Activated naive CD8-positive, alpha-beta T cell treated with anti-CD3 and anti-CD28 coated beads, Interleukin-2, amount 50 U/mL, for 16 hours (primary cell): ENCODE data around the gene CACNG4.

ENCODE experiments used
- DNase-seq: peaks from one replicate; pipeline ENCODE4 v3.0.0-alpha.2; 2020; ENCODE audit warnings: low read depth, low spot score

CACNG4 gene

DNA sequence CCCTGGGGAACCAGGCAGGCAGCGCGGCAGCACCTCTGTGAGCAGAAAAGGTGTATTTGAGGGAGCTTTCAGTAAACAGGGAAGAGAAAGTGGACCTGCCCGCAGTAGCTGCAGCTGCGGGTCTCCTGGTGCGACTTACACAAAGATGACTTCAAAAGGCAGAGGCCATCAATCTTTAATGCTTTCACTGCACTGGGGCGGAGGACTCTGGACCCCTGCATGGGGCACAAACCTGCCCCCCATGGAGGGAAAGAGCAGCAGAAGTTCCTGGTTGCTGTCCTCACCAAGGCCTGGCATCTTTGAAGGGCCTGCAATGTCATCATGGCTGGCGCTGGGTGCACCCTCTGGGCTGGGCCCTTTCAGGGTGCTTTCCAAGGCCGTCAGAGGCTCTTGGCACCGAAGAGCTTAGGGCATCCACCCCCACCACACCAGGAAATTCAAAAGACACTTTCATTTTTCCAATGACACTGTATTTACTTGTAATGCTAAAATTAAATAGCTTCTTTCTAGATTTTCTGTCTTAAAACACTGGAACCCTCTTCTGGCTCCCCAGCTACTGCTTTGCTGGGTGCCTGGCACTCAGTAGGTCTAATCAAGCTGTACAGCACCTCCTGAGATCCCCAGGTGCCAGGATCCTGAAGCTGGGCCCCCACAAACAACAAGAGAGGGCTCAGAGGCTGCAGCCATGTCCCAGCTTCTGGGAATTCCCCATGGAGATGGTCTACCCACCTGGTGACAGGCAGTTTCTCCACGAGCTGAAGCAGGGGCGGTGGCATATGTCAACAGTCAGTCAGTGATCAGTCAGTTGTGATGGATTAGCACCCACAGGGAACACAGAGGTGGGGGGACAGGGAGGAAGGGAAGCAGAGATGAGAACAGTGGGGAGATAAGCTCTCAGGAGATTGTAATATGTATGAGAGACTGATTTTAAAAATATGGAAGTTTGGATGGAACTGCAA lies 77.7 kb downstream of the CACNG4 start:
- DNase-seq = no peak

DNA sequence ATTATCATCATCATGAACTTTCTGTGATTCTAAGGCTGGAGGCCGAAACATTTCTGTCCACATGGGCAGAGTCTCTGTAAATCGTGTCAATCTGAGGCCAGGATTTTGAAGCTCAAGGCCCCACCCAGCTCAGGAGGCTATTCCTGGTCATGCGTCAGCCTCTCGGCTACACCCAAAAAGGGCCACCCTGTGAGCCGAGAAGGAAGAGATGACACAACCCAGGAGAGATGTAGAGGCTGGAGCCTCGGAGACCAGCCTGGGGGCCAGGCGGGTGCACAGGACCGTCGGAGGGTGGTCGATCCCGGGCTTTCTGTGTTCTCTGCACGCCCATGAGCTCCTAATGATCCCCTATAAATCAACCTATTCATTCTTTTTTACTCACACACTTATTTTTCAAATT lies 78.8 kb downstream of the CACNG4 start:
- DNase-seq = no peak

GRCh38 chr17:67044016-67044772 lies 79.7 kb downstream of the CACNG4 start, which contains the start of gene CACNG1:
Gene CACNG1 (plus strand): TSS chr17:67044554. CDS start chr17:67044661, 107 bp downstream.
- no peak for DNase-seq

- no peak for DNase-seq
Measured at GRCh38 chr17:67044940-67045339, 80.4 kb downstream of the CACNG4 start.

DNA sequence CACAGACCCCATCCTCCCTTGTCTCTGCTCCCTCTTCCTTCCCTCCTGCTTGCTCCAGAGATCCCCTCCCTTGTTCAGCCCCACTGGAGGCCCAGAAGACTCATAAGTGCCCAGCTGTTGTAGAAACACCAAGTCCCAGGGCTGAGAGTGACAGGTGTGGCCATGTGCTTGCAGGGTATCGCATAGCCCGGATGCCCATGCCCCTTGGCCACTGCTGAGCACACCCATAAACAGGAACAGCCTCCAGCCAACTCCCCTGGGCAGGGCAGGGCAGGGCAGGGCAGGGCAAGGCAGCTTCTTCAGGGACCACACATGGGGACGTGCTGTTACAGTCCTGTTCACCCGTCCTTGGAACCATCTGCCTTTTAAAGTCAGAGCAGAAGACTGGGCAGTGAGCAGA lies 81.9 kb downstream of the CACNG4 start:
- DNase-seq = no peak

- DNase-seq = no peak
Measured at GRCh38 chr17:67047382-67047781, 82.9 kb downstream of the CACNG4 start.

DNA sequence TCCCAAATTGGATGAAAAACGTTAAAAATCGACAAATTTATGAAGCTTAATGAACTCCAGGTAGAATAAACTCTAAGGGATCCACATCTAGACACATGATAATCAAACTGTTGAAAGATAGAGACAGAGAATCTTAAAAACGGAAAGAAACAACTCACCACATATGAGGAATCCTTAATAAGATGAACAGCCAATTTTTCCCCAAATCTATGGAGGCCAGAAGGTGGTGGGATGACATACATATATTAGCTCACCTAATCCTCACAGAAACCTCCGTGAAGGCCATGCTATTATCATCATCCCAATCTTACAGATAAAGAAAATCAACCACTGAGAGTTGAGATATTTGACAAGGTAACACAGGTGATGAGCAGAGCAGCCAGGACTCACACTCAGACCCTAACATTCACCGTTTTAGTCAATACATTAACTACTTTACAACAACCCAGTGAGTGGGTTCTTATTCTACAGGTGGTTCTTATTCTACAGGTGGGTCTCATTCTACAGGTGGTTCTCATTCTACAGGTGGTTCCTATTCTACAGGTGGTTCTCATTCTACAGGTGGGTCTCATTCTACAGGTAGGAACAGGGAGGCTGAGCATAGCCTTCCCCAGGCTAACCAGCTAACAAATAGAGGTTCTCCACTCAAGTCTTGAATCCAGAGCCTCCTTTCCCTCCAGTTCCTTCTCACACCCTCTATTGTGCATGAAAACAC lies 84.7 kb downstream of the CACNG4 start:
- DNase-seq = no peak

- no peak for DNase-seq
Measured at GRCh38 chr17:67050066-67050465, 85.6 kb downstream of the CACNG4 start.

DNA sequence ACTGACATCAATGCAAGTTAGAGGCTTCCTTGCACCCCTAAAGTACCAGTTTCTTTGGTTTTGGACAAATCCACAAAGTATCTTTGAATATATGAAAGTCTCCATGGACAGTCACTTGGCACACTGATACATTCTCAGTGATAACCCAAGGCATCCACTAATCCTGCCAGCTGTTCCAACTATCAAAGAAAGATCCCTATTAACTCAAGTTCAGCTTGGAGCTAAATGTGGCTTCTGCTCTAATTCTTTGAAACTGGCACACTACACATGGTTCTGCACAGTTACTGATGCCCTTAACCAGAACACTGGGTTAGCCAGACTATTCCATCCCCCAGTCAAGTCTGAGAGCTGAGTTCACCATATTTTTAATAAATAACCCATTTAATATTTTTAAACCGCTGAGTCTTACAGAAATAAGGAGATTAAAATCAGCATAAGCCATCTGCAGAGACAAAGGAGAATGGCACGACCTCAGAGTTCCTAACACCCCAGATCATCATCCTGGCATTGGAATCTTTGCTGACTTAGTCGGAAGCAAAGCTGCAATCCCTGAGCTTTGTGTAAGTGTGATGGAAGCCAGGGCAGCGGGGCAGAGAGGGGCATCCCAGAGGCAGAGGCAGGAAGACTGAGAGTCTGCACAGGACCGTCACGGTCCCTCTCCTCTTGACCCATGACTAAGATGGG lies 86.1 kb downstream of the CACNG4 start:
- DNase-seq = no peak

DNA sequence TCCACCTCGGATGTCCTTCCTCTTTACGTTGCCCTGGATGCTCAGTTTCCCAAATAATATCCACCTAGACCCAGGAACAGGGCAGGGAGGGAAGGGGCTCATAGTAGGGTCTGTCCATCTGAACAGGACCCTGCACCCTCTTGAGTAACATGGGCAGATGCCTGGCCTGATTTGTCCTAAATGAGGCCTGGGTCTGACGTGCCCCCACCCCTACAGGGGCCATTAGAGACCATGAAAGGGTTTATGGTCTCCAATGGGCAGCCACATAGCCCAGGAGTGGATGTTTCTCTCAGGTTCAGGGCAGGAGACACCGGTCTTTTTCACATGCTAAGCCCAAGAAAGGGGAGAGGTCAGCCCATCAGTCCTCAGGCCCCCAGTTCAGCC lies 86.6 kb downstream of the CACNG4 start:
- DNase-seq = no peak

GRCh38 chr17:67051837-67052236 lies 87.3 kb downstream of the CACNG4 start:
- DNase-seq = no peak

- no peak for DNase-seq
Measured at GRCh38 chr17:67052720-67053437, 88.4 kb downstream of the CACNG4 start.

GRCh38 chr17:67053438-67054000 lies 89.0 kb downstream of the CACNG4 start:
- no peak for DNase-seq

- DNase-seq = no peak
Measured at GRCh38 chr17:67054011-67054591, 89.6 kb downstream of the CACNG4 start.

GRCh38 chr17:67054608-67055007 lies 90.1 kb downstream of the CACNG4 start:
- DNase-seq = no peak

DNA sequence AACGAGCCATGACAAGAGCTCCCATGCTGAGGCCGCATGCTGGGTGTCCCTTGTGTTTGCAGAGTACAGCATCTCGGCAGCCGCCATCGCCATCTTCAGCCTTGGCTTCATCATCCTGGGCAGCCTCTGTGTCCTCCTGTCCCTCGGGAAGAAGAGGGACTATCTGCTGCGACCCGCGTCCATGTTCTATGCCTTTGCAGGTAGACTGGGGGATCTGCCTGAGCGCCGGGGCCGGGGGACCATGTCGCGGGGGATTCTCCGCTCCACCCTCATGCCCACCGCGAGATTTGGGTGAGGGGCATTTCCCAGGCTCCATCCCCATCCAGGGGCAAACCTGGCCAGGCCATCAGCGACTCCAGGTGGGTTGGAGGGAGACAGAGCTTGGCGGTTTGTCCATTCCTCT lies 90.5 kb downstream of the CACNG4 start:
- no peak for DNase-seq

DNA sequence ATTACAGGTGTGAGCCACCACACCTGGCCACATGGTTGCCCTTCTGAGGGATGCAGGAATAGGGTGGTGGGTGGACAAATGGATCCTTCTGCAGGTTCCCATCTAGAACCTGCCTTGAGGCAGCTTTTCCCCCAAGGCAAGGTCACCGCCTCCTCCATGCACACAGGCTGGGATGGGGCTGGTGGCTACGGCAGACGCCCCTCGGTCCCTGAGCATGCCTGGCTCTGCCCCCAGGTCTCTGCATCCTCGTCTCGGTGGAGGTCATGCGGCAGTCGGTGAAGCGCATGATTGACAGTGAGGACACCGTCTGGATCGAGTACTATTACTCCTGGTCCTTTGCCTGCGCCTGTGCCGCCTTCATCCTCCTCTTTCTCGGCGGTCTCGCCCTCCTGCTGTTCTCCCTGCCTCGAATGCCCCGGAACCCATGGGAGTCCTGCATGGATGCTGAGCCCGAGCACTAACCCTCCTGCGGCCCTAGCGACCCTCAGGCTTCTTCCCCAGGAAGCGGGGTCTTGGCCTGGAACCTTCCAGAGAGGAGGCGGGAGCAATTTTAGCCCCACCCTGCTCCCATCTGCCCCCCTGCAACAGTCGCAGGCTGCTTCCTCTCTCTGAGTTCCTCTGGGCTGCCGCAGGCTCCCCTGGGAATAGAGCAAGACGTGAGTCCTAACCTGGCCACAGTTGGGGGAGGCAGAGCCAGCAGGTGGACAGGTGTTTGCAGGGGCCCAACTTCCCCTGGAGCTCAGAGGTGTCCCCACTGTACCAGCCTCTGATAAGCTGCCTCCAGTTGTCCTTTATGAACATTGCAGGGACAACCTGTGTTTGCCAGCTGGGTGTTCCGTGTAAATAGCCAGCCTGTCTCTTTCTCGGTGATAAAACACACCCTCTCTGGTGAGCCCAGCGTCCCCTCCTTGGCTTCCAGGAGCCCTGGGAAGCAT lies 91.6 kb downstream of the CACNG4 start:
- DNase-seq = no peak

GRCh38 chr17:67056746-67057490 lies 92.4 kb downstream of the CACNG4 start:
- no peak for DNase-seq
